K562 (cell line): ENCODE measurements around the gene BID. TPM values are rescaled to one million over a fixed set of nuclear protein-coding genes. Genes with fewer than 3 reads are reported as not detected.

ENCODE experiments used
- HNRNPLL ChIP-seq: fragments of 200-400 bp; formaldehyde crosslinking; IDR thresholded peaks from 2 replicates; pipeline ENCODE4 v1.6.1; 2017; ENCODE audit warnings: low read length, low read depth, mild to moderate bottlenecking; ENCODE audit not compliant: poor library complexity, severe bottlenecking
- MEIS2 ChIP-seq: fragments of 450-650 bp; IDR thresholded peaks from 2 replicates; pipeline ENCODE4 v1.6.1; 2014; ENCODE audit warnings: mild to moderate bottlenecking; ENCODE audit not compliant: partially characterized antibody
- PKNOX1 ChIP-seq: fragments of 450-650 bp; IDR thresholded peaks from 2 replicates; pipeline ENCODE4 v1.6.1; 2016
- REST ChIP-seq, 2 experiments: fragments of 450-650 bp; formaldehyde crosslinking in 1 of 2; IDR thresholded peaks; 2 replicates each; pipeline versions ENCODE4 v1.4.0 to v1.6.1; 2014 to 2020; ENCODE audit warnings: mild to moderate bottlenecking in 2 of 2, borderline replicate concordance in 1 of 2, low read depth in 1 of 2
- ZBTB17 ChIP-seq: fragments of 450-650 bp; formaldehyde crosslinking; IDR thresholded peaks from 2 replicates; pipeline ENCODE4 v1.4.0; 2020; ENCODE audit warnings: mild to moderate bottlenecking
- ZNF408 ChIP-seq: fragments of 250-450 bp; sonication (Bioruptor Pico); IDR thresholded peaks from 2 replicates; pipeline ENCODE4 v1.4.0; 2020; ENCODE audit warnings: low read depth, mild to moderate bottlenecking, moderate library complexity
- polyA plus RNA-seq, 8 experiments: library from polyadenylated mRNA; depleted of rRNA in 4 of 8; stranded (reverse) in 5 of 8; unstranded in 3 of 8; fragments of >200 nt; fragmentation: Nextera tagmentation in 2 of 8; fragmentation: Illumina TruSeq in 1 of 8; extraction: Ambion mirVana in 2 of 8; extraction: Trizol in 1 of 8; gene quantifications; 2 replicates each; pipeline versions ENCODE4 v1.2.1 to v1.2.3, GENCODE V29; 2011 to 2014; ENCODE audit warnings: inconsistent platforms in 1 of 8, missing spikeins in 1 of 8
- total RNA-seq, 7 experiments: library from RNA; depleted of rRNA in 6 of 7; stranded (reverse); fragments of >200 nt in 6 of 7; fragmentation: Illumina TruSeq in 2 of 7; extraction: Trizol in 2 of 7; gene quantifications; 2 replicates each; pipeline versions ENCODE4 v1.2.1 to v1.2.3, GENCODE V29; 2011 to 2021; ENCODE audit warnings: low replicate concordance in 1 of 7

The BID gene
- total and polyA plus RNA-seq, 9 of the 15 experiments (the other 6 are each of a cell fraction or from before 2014, with no cell fraction given) = 5.2 to 209 (median 63.7) TPM

DNA sequence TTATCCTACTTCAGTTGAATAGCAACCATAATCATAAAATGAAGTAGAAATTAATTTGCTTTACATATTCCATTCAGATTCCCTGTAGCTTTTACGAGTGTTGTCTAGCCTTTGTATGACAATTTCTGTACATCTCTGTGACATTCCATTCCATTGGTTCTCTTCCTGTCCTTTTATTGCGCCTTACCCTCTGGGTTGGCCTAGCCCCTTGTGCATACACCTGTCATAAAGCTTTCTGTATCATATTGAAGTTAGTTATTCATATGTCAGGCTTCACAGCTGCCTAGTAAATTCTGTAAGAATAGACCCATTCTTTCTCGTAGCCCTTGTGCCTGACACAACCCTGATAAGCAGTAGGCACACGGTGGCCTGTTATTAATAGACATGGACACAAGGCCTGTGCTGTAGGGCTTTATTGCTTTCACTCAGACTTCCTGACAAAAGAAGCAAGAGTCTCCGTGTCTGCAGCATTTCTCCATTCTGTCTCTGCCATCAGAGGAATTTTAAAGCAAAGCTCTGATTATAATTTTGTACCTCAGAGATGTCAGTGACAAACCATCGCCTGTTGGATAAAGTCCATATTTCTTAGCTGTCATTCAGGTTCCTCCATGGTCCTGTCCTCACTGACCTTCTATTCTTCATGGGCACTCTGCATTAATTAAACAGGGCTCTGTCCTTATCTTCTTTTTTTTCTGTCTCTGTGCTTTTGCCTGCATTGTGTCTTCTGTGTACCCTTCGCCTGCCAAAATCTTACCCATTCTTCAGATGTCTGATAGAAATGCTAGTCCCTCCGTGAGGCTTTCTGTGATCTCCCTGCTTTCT, 49.4 kb downstream of the BID start (continued):
- TF ChIP-seq REST (IDR thresholded peaks at IDR 0.05; ENCODE audit: borderline replicate concordance) (no peak), REST (CRISPR knock-in tag; IDR thresholded peaks at IDR 0.05; ENCODE audit: low read depth) (no peak), ZNF408 (CRISPR knock-in tag) (no peak), MEIS2 (peak; percentile 5), ZBTB17 (0 out of 2 replicates have a peak, but pooled peaks have one; percentile 23), PKNOX1 (0 out of 2 replicates have a peak, but pooled peaks have one; percentile 24), HNRNPLL (no peak)
